UCSD-AML1 (cell line): Measurements from ENCODE around the gene HAND1.

Experiments
- DNase-seq: peaks from one replicate; lab custom pipeline; 2025; ENCODE audit not compliant: unreplicated experiment; lab: John Stamatoyannopoulos, UW

The HAND1 gene

GRCh38 chr5:154461531-154461930 lies 16.5 kb downstream of the HAND1 start:
- no peak for DNase-seq

GRCh38 chr5:154460172-154460571 lies 17.9 kb downstream of the HAND1 start:
- DNase-seq, result no peak

- no peak for DNase-seq
Measured at GRCh38 chr5:154459015-154459414, 19.0 kb downstream of the HAND1 start.

GRCh38 chr5:154456540-154456939 lies 21.5 kb downstream of the HAND1 start:
- no peak for DNase-seq

GRCh38 chr5:154455585-154455984 lies 22.4 kb downstream of the HAND1 start:
- no peak for DNase-seq

- DNase-seq, result no peak
Measured at GRCh38 chr5:154451957-154452356, 26.1 kb downstream of the HAND1 start.

- no peak for DNase-seq
Measured at GRCh38 chr5:154449786-154450185, 28.2 kb downstream of the HAND1 start.

- DNase-seq, result no peak
Measured at GRCh38 chr5:154447089-154447725, 30.8 kb downstream of the HAND1 start.

- DNase-seq, result peak; percentile 53
Measured at GRCh38 chr5:154446195-154447088, 31.6 kb downstream of the HAND1 start.

- DNase-seq, result peak; percentile 95
Measured at GRCh38 chr5:154445422-154446194, 32.4 kb downstream of the HAND1 start, which contains the start of gene SAP30L. Gene SAP30L (plus strand): TSS chr5:154445997. CDS start chr5:154446605, 608 bp downstream.

GRCh38 chr5:154444556-154445421 lies 33.2 kb downstream of the HAND1 start:
- DNase-seq, result peak; percentile 58

- no peak for DNase-seq
Measured at GRCh38 chr5:154442801-154443200, 35.2 kb downstream of the HAND1 start.

GRCh38 chr5:154440540-154440939 lies 37.5 kb downstream of the HAND1 start:
- no peak for DNase-seq

- no peak for DNase-seq
Measured at GRCh38 chr5:154437281-154437965, 40.6 kb downstream of the HAND1 start.

GRCh38 chr5:154435226-154435625 lies 42.8 kb downstream of the HAND1 start:
- DNase-seq, result no peak

GRCh38 chr5:154430961-154431630 lies 46.9 kb downstream of the HAND1 start:
- no peak for DNase-seq

GRCh38 chr5:154430466-154430865 lies 47.6 kb downstream of the HAND1 start:
- DNase-seq, result no peak

- no peak for DNase-seq
Measured at GRCh38 chr5:154429341-154429740, 48.7 kb downstream of the HAND1 start.

- no peak for DNase-seq
Measured at GRCh38 chr5:154428208-154428607, 49.8 kb downstream of the HAND1 start.
